ENCODE measurements around the gene TTLL10.
"Not testable (repeated sequence)": the region's sequence is repeated elsewhere in the genome, so short reads cannot be mapped to it uniquely, and the experiment has no call there.

Gene TTLL10

DNA sequence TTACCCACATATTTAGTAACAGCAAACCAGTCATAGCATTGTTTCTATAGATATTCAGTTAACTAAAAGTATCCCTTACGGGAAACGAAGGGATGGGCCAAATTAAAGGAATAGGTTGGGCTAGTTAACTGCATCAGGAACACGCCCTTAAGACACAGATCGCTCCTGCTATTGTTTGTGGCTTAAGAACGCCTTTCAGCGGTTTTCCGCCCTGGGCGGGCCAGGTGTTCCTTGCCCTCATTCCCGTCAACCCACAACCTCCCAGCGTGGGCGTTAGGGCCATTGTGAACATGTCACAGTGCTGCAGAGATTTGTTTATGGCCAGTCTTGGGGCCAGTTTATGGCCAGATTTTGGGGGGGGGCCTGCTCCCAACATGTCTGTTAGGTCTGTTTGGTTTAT, 18.1 kb downstream of the TTLL10 start:
- H3K36me3 ChIP-seq (ENCODE audit: insufficient read depth, low read length) = no peaks in the 10 kb centered on the region
- H3K4me1 ChIP-seq (ENCODE audit: insufficient read depth, low read length, poor library complexity, severe bottlenecking) = no peaks in the 10 kb centered on the region
- H3K4me2 ChIP-seq (ENCODE audit: low read depth, low read length, poor library complexity, severe bottlenecking) = no peak overlapping the region
- H3K79me2 ChIP-seq (ENCODE audit: insufficient read depth, low read length) = no peaks in the 10 kb centered on the region
- H3K9me2 ChIP-seq (replicated peaks; ENCODE audit: low read depth, low read length) = no peaks in the 10 kb centered on the region
- H2AFZ ChIP-seq (ENCODE audit: low read length) = no peak overlapping the region
- H3F3A ChIP-seq (ENCODE audit: low read depth) = no peaks in the 10 kb centered on the region
- no peaks in the 10 kb centered on the region for H4K20me1 ChIP-seq (ENCODE audit: insufficient read depth, low read length, poor library complexity, severe bottlenecking)
- H3K27me3 ChIP-seq (ENCODE audit: insufficient read depth, low read length, poor library complexity, severe bottlenecking) = no peaks in the 10 kb centered on the region
- H3K9ac ChIP-seq (ENCODE audit: low read depth, low read length, poor library complexity, severe bottlenecking) = no peak overlapping the region
- H3K4me3 ChIP-seq (ENCODE audit: low read length, poor library complexity, severe bottlenecking) = no peak overlapping the region
- no peak for TF ChIP-seq CTCF (conservative IDR thresholded peaks at IDR 0.05; ENCODE audit: low read length)
- H3K9me3 ChIP-seq (ENCODE audit: insufficient read depth, low read depth, low read length) = no peaks in the 10 kb centered on the region

DNA sequence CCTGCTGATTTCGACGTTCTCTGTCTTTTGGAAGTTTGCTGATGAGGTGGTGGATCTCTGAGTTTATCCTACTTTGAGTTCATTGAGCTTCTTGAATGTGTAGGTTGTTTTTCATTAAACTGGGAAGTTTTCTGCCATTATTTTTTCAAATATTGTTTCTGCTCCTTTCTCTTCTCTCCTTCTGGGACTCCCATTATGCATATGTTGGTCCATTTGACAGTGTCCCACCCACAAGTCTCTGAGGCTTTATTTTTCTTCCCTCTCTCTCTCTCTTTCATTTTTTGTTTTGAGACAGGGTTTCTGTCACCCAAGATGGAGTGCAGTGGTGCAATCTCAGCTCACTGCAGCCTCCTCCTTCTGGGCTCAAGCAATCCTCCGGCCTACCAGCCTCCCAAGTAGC, 21.0 kb downstream of the TTLL10 start:
- H3K9me3 ChIP-seq (ENCODE audit: insufficient read depth, low read depth, low read length) = no peaks in the 10 kb centered on the region
- no peak overlapping the region for H3K9ac ChIP-seq (ENCODE audit: low read depth, low read length, poor library complexity, severe bottlenecking)
- no peak for TF ChIP-seq EZH2phosphoT487 (IDR thresholded peaks at IDR 0.05; ENCODE audit: borderline replicate concordance)
- no peak for TF ChIP-seq CTCF (conservative IDR thresholded peaks at IDR 0.05; ENCODE audit: low read length)
- no peaks in the 10 kb centered on the region for H3K9me2 ChIP-seq (replicated peaks; ENCODE audit: low read depth, low read length)
- no peaks in the 10 kb centered on the region for H4K20me1 ChIP-seq (ENCODE audit: insufficient read depth, low read length, poor library complexity, severe bottlenecking)
- no peak overlapping the region for H3K4me3 ChIP-seq (ENCODE audit: low read length, poor library complexity, severe bottlenecking)
- no peak overlapping the region for H3K4me2 ChIP-seq (ENCODE audit: low read depth, low read length, poor library complexity, severe bottlenecking)
- H3K36me3 ChIP-seq (ENCODE audit: insufficient read depth, low read length) = no peaks in the 10 kb centered on the region
- no peaks in the 10 kb centered on the region for H3K79me2 ChIP-seq (ENCODE audit: insufficient read depth, low read length)
- no peak overlapping the region for H2AFZ ChIP-seq (ENCODE audit: low read length)
- no peaks in the 10 kb centered on the region for H3K4me1 ChIP-seq (ENCODE audit: insufficient read depth, low read length, poor library complexity, severe bottlenecking)
- H3F3A ChIP-seq (ENCODE audit: low read depth) = no peaks in the 10 kb centered on the region
- no peaks in the 10 kb centered on the region for H3K27me3 ChIP-seq (ENCODE audit: insufficient read depth, low read length, poor library complexity, severe bottlenecking)

DNA sequence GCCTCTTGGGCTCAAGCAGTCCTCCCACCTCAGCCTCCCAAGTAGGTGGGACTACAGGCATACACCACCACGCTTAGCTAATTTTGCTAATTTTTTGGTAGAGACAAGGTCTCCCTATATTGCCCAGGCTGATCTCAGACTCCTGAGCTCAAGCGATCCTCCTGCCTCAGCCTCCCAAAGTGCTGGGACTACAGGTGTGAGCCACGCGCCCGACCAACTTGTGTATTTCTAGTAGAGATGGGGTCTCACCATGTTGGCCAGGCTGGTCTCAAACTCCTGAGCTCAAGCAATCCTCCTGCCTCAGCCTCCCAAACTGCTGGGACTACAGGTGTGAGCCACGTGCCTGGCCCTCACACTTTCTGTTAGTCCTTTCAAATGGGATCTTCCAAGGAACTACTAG, 22.0 kb downstream of the TTLL10 start:
- not testable (repeated sequence) for H3K27me3 ChIP-seq (ENCODE audit: insufficient read depth, low read length, poor library complexity, severe bottlenecking); H3K9me2 ChIP-seq (replicated peaks; ENCODE audit: low read depth, low read length); H3K9me3 ChIP-seq (ENCODE audit: insufficient read depth, low read depth, low read length); H3K4me1 ChIP-seq (ENCODE audit: insufficient read depth, low read length, poor library complexity, severe bottlenecking); H3K79me2 ChIP-seq (ENCODE audit: insufficient read depth, low read length); H2AFZ ChIP-seq (ENCODE audit: low read length); H3K4me3 ChIP-seq (ENCODE audit: low read length, poor library complexity, severe bottlenecking); H4K20me1 ChIP-seq (ENCODE audit: insufficient read depth, low read length, poor library complexity, severe bottlenecking); H3F3A ChIP-seq (ENCODE audit: low read depth); H3K36me3 ChIP-seq (ENCODE audit: insufficient read depth, low read length); H3K9ac ChIP-seq (ENCODE audit: low read depth, low read length, poor library complexity, severe bottlenecking); H3K4me2 ChIP-seq (ENCODE audit: low read depth, low read length, poor library complexity, severe bottlenecking)

- Histone ChIP-seq H3K4me1 (ENCODE audit: insufficient read depth, low read length, poor library complexity, severe bottlenecking) (no peaks in the 10 kb centered on the region), H3K36me3 (ENCODE audit: insufficient read depth, low read length) (no peaks in the 10 kb centered on the region), H3K9me2 (replicated peaks; ENCODE audit: low read depth, low read length) (no peaks in the 10 kb centered on the region), H3K27me3 (ENCODE audit: insufficient read depth, low read length, poor library complexity, severe bottlenecking) (no peaks in the 10 kb centered on the region), H3K9ac (ENCODE audit: low read depth, low read length, poor library complexity, severe bottlenecking) (no peak overlapping the region), H3K4me2 (ENCODE audit: low read depth, low read length, poor library complexity, severe bottlenecking) (no peak overlapping the region), H3K4me3 (ENCODE audit: low read length, poor library complexity, severe bottlenecking) (no peak overlapping the region), H3K9me3 (ENCODE audit: insufficient read depth, low read depth, low read length) (no peaks in the 10 kb centered on the region), H3F3A (ENCODE audit: low read depth) (no peaks in the 10 kb centered on the region), H4K20me1 (ENCODE audit: insufficient read depth, low read length, poor library complexity, severe bottlenecking) (no peaks in the 10 kb centered on the region), H2AFZ (ENCODE audit: low read length) (no peak overlapping the region), H3K79me2 (ENCODE audit: insufficient read depth, low read length) (no peaks in the 10 kb centered on the region)
- TF ChIP-seq CTCF (conservative IDR thresholded peaks at IDR 0.05; ENCODE audit: low read length) = no peak
- no peak for TF ChIP-seq EZH2phosphoT487 (IDR thresholded peaks at IDR 0.05; ENCODE audit: borderline replicate concordance)
Measured at GRCh38 chr1:1196431-1197187, 22.9 kb downstream of the TTLL10 start.

Measured in Loucy (cell line).